Ramos (cell line): ENCODE results near the gene CABP7.

Source experiments
- in situ Hi-C: fragments of 300-500 bp; cut with MboI; formaldehyde crosslinking; loops from one replicate; pipeline ENCODE4 v1.14.3; 2022; ENCODE audit warnings: low sequenced_read_pairs; ENCODE audit not compliant: unreplicated experiment

CABP7 gene

DNA sequence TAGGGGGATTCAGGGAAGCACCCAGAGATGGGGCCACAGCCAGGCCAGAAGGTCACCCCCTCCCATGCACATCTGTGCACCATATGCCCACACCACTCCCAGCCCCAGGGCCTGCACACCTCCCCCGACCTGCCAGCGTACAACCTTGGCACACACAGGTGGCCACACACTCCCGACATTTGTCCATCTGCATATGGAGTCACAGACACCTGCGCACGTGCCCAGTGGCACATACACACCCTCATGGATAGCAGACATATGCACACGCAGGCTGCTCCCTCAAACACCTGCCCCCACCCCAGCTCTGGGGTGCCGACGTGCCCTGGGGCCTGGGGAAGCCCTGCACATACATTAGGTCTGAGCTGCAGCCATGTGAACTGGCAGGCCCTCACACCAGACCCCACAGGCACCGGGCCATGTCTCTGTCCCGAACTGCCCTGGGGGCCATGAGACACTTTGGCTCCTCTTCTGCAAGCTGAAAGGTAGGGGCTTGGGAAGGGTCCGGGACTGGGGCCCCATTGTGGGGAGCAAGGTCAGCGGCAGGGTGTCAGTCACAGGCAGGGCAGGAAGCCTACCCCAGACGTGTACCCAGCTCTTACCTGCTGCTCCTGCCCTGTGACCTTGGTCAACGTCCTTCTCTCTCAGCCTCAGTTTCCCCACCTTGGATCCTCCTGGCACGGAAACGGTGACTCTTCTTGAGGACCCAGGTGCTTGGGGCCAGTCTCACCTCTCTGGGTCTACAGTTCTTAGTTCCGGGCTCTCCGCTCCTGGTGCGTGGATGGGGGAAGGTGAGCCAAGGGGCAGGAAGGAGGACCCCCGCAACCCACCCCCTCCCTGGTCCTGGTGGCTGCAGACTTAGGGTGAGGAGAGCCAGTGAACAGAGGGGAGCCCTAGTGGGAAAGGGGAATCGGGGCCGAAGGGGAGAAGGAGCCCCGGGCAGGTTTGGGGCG, 579 bp upstream of the CABP7 start:
- in situ Hi-C loops: no loop called here

DNA sequence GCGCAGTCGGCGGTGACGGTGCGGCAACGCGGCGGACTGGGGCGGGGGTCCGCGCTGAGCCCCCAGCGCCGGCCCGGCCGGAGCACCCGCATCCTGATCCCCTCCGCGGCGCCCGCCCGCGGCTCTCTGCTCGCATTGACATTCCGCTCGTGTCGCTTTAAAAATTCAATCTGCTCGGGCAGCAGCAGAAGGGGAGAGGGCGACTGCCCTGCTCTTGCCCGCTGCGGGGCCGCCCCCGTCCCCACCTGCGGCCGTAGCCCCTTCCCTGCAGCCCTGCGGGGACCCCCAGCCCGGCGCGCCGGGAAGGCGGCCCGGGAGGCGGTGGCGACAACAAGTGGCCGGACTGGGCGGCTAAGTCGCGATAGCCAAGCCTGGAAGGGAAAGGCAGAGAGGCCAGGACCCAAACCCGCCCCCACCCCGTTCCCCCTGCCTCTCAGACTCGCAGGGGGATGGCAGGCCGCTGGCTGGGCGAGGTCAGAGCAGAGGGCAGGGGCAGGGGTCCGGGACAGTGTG, 1.1 kb downstream of the CABP7 start:
- in situ Hi-C loops: no loop called here

DNA sequence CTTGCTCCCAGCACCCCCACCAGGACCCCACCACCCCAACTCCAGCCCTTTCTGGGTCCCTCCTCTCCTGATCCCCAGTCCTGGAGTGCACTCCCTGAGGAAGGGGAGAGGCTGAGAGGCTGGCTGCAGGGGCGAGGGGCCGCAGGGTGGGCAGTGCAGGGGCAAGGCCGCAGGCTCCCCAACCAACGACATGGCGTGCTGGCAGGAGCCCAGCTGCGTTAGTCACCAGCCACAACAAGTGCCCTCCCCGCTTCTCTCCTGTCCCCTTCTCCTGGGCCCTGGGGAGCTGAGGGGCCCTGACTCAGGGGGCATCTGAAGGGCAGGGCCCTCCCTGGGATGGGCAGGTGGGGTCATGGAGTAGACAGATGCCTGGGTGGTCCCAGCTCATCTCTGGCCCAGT, 2.3 kb downstream of the CABP7 start:
- in situ Hi-C loops: no loop called here

DNA sequence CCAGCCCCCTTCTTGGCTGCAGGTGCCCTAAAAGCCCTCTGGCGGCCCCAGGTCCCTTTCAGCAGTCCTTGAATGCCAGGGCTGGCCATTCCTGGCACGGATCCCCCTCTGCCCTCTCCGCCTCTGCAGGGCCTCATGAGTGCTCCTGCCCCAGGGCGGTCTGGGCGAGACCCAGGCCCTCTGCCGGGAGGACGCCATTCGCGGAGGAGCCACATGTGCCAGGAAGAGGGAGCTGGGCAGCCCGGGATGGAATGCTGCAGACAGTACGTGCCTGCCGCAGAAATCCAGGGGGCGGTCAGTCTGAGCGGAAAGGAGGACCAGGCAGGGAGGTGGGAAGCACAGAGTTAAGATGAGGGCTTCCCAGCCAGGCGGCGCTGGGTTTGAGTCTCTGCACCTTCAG, 2.8 kb downstream of the CABP7 start:
- in situ Hi-C loops: no loop called here

DNA sequence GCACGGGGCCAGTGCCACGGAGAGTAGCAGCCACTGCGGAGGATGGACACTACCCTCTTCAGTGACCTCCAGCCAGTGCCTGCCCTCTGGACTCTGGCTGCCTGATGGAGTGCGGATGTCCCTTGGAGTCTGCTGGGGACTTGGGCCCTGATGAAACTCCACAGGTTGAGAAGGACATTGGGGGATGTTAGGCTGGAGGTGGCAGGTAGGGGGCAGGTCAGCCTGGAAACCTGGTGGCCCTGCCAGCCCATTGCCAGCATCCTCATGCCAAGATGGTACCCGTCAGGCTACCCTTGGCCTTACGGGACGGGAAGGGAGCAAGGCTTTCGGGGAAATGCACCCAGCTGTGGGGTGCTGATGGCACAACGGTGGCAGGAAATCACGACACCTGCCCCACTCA, 4.0 kb downstream of the CABP7 start:
- in situ Hi-C loops: no loop called here

DNA sequence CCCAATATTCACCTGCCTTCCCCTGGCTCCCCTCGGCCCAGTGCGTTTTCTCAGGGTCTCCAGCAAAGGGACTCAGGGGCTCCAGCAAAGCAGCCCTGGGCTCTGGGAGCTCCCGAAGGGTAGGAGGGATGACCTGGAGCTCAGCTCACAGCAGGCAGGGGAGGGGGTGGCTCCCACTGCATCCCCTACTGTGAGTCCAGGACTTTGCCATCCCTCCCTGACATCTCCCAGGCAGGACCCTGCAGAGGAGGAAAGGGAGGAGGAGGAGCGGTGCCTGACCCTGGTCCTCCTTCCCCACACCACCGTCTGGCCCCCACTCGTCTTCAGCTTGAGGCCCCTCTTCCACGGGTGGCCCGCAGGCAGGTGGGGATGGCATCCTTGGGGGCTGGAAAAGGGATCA, 5.0 kb downstream of the CABP7 start:
- in situ Hi-C loops: no loop called here

DNA sequence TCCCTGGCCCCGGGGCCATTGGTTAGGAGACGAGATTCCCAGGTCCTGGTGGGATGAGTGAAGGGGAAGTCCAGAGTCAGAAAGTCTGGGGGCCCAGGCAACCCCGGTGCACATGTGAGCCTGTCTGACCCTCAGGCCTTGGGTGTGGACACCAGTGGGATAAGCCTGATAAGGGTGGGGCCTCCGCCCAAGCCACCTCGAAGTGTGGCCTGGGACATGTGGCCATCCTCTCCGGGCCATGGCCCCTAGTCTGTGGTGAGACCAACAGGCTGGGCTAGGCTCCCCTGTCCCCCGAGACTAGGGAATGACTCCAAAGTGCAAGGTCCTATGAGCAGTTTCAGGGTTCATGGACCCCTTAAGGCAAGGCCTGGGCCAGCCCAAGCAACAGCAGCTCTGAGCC, 6.3 kb downstream of the CABP7 start:
- in situ Hi-C loops: no loop called here

DNA sequence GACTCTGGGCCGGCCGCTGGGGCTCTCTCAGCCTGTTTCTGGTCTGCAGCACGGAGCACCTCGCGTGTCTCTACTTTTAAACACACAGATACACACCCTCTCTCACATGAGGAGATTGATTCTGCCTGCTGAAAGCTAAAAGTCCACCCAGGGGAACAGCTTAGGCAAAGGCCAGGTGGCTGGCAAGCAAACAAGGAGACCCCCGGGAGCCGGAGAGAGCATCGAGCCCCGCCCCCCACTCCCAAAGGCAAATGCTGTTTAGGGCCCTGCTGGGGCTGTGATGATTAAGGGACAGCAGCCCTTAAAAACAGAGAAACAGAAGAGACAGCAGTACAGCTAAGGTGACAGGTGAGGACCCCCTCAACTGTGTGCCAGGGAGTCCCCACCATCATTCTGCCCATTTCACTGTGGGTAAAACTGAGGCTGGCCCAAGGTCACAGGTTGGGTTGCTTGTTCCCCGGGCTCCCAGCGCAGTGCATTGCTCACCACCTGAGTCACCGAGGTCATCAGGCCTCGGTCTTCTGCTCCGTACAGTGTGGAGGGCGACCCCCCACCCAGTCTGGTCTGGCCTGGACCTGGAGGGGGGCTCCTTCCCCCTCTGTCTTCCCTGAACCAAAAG, 6.8 kb downstream of the CABP7 start:
- in situ Hi-C loops: no loop called here

DNA sequence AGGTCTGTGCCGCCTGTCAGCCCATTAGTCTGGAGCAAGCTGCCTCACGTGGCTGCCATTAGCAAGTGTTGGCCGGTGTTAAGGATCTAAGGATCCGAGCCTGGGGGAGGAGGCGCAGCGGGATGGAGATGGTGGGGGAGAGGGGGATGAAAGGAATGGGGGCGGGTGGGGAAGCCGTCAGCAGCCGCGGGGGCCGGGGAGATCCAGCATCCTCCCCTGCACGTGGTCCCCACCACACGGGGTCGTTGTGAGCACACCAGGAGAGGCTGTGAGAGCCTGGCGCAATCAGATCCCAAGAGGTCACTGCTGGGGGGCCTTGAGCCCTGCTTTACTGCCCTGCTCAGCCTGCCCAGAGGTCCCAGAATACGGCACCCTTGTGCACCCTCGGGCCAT, 7.3 kb downstream of the CABP7 start:
- in situ Hi-C loops: no loop called here

DNA sequence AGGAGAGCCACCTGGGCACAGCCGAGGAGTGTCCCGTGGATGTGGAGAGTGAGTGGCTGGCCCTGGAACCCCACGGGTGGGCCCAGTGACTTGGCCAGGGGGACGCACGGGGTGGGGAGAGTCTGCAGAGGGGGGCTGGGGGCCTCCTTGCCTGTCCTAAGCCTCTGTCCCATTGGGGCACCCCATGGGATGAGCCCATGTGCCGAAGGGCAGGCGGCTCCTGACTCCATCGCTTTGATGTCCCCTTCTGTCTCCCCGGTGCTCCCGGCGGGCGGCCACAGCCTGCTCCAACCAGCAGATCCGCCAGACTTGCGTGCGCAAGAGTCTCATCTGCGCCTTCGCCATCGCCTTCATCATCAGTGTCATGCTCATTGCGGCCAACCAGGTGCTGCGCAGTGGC, 9.4 kb downstream of the CABP7 start:
- in situ Hi-C loops: no loop called here

DNA sequence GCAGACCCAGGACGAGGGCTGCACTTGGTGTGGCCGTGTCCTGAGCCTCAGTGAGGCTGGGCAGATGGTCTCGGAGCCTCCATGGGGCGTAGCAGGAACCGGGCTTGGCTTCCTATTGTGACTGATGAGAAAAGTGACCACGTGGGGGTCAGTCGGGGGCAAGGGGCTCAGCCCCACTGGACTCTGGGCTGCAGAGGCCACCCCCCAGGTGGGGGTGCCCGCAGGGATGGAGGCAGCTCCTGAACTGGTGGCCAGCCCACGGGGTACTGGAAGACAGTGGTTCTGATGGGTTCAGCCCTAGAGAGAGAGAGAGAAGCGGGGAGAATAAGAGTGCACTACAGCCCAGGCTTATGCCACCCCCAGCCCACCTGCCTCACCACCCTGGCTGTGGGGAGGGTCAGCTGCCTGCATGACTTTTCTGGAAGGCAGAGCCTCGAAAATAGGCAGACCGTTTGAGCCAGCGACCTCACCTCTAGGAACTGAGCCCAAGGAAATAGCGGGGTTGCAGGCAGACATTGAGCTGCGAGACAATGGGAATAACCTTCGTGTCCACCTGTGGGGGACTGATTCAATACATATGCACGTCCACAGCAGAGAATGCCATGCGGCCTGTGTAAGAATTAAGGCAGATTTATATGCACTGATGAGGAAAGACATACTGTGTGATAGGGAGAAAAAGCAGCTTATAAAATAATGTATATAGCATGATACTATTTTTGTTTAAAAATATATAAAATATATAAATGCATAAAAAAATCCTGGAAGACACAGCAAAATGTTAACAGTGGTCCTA, 11.5 kb downstream of the CABP7 start:
- in situ Hi-C loops: no loop called here

DNA sequence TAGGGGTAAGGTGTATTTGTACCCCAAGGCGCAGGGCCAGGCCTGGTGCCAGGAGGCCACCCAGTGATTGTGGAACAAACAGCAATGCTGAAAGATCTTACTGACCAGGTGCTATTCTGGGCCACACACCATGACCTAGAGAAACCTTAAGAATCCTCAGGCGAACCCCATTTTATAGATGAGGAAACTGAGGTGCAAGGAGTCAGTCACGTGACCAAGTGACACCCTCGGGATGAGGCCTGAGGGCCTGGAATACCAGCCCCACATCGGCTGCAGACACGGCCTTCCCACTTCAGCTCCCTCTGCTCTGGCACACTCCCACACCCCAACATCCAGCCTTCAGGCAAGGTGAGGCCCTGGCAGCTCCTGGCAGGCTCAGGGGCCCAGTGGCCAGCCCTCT, 13.1 kb downstream of the CABP7 start:
- in situ Hi-C loops: no loop called here

DNA sequence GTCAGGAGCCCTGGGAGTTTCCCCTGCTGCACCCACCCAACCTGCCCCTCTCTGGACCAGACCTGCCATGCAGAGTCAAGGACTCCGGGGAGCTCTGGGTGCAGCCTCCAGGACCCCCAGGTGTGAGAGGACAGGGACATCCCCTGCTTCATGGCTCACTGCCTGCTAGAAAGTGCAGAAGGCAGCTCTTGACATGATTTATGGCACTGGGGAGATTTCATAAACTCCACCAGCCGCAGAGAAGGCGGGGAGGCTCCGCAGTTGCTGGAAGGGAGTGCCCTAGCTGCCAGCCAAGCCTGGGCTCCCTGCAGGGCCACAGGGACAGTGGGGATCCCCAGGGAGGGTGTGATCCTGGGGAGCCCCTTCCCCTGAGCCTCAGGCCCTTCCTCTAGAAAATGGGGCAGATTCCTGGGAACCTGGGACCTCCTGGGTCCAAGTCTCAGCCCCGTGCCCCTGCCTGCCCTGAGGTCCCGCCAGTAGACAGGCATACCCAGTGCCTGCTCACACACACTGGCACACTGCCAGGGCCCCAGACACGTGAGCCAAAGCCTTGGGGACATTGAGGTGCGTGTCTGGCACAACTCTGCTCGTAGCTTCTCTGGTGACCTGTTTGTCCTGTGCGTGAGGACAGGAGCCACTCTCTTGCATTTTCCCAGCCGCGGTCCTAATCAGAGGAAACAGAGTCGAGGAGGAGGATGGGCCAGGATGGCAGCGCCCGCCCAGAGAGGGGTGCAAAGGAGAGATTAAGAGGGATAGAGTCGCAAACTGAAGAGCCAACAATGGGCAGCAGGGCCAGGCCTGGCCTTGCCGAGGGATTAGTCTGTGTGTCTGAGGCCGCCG, 13.8 kb downstream of the CABP7 start:
- in situ Hi-C loops: no loop called here

DNA sequence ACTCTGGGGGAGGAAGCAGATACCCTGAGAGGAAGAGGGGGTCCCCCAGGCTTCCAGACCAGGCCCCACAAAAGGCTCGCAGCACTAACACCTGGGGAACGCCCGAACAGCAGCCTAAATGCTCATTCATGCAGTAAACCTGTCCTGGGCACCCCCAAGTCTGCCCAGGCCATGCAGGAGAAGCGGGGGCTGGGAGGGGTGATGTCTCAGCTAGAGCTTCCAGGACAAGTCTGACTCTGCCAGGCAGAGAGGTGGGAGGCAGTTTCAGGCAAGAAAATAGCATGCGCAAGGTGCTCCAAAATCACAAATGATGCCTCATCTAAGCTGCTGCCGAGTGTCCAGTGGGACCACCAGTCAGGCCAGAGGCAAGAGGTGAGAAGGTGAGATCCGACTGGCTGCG, 14.6 kb downstream of the CABP7 start:
- in situ Hi-C loops: no loop called here

DNA sequence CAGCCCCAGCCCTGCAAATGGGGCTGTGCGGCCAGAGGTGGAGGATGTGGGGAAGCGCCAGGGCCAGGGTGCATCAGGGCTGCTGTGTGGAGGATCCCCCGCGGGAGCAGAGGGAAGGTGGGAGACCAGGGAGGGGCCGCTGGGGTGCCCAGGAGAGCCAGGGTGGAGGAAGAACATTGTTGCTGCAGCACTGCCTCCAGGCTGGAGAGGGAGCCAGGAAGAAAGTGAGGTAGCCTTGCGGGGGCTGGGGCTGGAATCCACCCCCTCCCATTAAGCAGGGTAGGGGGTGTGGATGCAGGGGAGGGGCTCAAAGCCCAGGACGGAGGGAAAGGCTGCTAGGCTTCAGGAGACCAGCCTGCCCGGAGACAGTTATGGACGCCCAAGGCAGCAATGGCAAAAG, 15.0 kb downstream of the CABP7 start:
- in situ Hi-C loops: no loop called here

DNA sequence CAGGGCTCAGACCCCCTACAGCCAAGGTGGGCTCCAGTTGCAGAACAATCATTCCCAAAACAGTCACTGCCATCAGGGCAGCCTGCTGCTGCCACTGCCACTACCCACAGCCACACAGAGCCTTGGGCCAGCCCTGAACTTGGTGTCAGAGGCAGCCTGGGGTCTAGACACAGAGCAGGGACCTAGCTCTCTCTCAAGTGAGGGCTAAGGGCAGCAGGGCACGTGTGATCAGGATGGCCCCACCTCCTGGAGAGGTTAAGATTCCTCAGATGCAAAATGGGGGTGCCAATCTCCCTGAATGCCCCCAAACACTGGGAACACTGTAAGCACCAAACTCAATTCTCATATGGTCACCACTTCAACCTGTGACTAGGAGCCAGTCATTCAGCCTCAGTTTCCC, 15.6 kb downstream of the CABP7 start:
- in situ Hi-C loops: no loop called here

DNA sequence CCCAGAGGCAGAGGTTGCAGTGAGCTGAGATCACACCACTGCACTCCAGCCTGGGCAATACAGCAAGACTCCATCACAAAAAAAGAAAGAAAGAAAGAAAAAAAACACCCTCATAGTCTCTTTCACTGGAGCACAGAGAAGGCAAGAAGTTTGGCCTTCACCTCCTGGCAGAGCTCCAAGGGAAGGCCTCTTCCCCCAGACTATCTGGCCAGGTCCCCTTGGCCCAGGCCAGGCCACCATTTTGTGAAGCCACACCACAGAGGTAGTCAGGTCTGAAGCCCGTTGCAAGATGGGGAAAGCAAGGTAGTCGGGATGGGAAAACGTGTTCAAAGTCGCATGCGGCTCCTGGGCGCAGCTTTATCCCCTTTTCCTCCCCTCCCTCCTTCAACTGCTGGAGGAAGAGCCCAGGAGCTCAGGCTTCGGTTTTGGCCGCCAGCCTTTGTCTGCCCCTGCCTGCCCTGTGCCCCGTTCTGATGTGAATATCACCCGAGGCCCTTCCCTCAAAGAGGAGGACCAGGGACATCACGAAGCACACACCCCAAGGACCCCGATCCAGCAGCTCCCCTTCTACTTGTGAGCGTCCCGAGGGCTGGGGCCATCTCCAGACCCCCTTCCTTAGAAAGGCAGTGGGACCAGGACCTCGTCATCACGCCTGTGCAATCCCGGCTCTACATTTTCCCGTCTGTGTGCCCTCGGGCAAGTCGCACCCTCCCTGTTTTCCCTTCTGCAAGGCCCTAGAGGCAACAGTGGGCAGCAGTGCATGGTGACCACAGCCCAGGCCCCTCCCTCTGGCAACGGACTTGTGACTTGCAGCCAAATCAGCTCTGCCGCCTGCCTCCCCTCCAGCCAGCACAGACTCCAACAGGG, 17.7 kb downstream of the CABP7 start:
- in situ Hi-C loops: no loop called here

DNA sequence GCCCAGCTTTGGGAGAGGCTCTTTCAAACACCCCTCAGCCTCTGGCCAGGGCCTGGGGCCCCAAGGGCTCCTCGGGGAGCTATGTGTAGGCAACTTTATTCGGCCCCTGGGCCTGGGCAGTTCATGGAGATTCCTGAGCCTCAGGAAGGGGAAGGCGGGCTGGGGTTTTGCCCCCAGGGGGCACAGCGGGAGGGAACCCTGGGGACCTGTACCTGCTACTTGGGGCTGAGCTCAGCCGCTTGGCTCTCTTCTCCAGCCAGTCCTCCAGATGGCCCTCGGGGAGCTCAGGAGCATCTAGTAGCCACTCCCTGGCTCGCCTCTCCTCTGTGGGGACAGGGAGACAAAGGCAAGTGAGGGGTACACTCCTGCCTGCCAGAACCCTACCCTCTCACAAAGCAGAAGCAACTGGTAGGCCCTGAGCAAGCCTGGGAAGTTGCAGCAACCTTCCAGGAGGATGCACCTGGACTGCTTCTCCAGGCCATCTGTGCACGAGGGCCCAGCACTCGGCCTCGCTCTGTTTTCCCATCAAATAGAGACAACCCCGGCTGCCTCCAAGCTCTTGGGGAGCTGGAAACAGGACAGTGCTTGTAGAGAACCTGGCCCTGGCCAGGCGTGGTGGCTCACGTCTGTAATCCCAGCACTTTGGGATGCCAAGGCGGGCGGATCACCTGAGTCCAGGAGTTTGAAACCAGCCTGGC, 18.5 kb downstream of the CABP7 start:
- in situ Hi-C loops: no loop called here
